Neuronal stem cell (in vitro differentiated cells): ENCODE data around the gene VWA8.

ENCODE experiments used
- DNase-seq: peaks from one replicate; pipeline ENCODE4 v3.0.0-alpha.2; 2013; ENCODE audit warnings: low spot score
- H2AFZ ChIP-seq: one replicate; pipeline ENCODE4 v1.6.1; 2013; ENCODE audit warnings: mild to moderate bottlenecking, low read length, inconsistent platforms
- H2AK5ac ChIP-seq: 2 replicates; pipeline ENCODE4 v1.6.1; 2013; ENCODE audit warnings: low read depth, mild to moderate bottlenecking, inconsistent platforms, low read length, moderate library complexity, mixed read lengths
- H2BK120ac ChIP-seq: 2 replicates; pipeline ENCODE4 v1.6.1; 2013; ENCODE audit warnings: low read depth, mild to moderate bottlenecking, inconsistent platforms, low read length, moderate library complexity, mixed read lengths
- H2BK12ac ChIP-seq: one replicate; pipeline ENCODE4 v1.6.1; 2013; ENCODE audit warnings: low read length, inconsistent platforms
- H2BK15ac ChIP-seq: 2 replicates; pipeline ENCODE4 v1.6.1; 2013; ENCODE audit warnings: mild to moderate bottlenecking, low read length, inconsistent platforms, mixed read lengths
- H2BK5ac ChIP-seq: one replicate; pipeline ENCODE4 v1.6.1; 2013; ENCODE audit warnings: inconsistent platforms, mild to moderate bottlenecking, low read length, moderate library complexity
- H3K14ac ChIP-seq: one replicate; pipeline ENCODE4 v1.6.1; 2013; ENCODE audit warnings: low read length, inconsistent platforms
- H3K18ac ChIP-seq: 2 replicates; pipeline ENCODE4 v1.6.1; 2013; ENCODE audit warnings: low read length, inconsistent platforms
- H3K23ac ChIP-seq: 2 replicates; pipeline ENCODE4 v1.6.1; 2013; ENCODE audit warnings: low read depth, mild to moderate bottlenecking, mixed read lengths, low read length, inconsistent platforms; ENCODE audit not compliant: poor library complexity
- H3K27ac ChIP-seq: replicated peaks from 3 replicates; pipeline ENCODE4 v1.5.1; 2013; ENCODE audit warnings: low read length, inconsistent platforms
- H3K27me3 ChIP-seq, 3 experiments: 2 replicates each; pipeline ENCODE4 v1.6.1; 2013; ENCODE audit warnings: low read length in 3 of 3, mild to moderate bottlenecking in 2 of 3, inconsistent platforms in 1 of 3, low read depth in 1 of 3, mixed read lengths in 1 of 3, moderate library complexity in 1 of 3; ENCODE audit not compliant: control insufficient read depth in 3 of 3, insufficient read depth in 3 of 3
- H3K36me3 ChIP-seq, 2 donors: replicated peaks in 1 of 2; 2 replicates each; pipeline ENCODE4 v1.6.1; 2013; ENCODE audit warnings: low read length in 2 of 2; ENCODE audit not compliant: control insufficient read depth in 2 of 2, insufficient read depth in 2 of 2
- H3K4ac ChIP-seq: 2 replicates; pipeline ENCODE4 v1.6.1; 2013; ENCODE audit warnings: inconsistent platforms, mild to moderate bottlenecking, low read length, moderate library complexity
- H3K4me1 ChIP-seq, 2 donors: 1 replicate in 1 of 2; 2 replicates in 1 of 2; pipeline ENCODE4 v1.6.1; 2013; ENCODE audit warnings: low read length in 2 of 2, low read depth in 1 of 2; ENCODE audit not compliant: control insufficient read depth in 2 of 2, insufficient read depth in 1 of 2
- H3K4me2 ChIP-seq: one replicate; pipeline ENCODE4 v1.6.1; 2013; ENCODE audit warnings: mild to moderate bottlenecking, low read length, inconsistent platforms; ENCODE audit not compliant: insufficient read depth, poor library complexity, severe bottlenecking
- H3K4me3 ChIP-seq, 2 donors: 2 replicates each; pipeline ENCODE4 v1.5.1; 2013; ENCODE audit warnings: low read length in 2 of 2, mild to moderate bottlenecking in 2 of 2, inconsistent platforms in 1 of 2, moderate library complexity in 1 of 2
- H3K79me1 ChIP-seq: one replicate; pipeline ENCODE4 v1.6.1; 2013; ENCODE audit warnings: low read depth, mild to moderate bottlenecking, inconsistent platforms, low read length, moderate library complexity
- H3K9ac ChIP-seq: one replicate; pipeline ENCODE4 v1.6.1; 2013; ENCODE audit warnings: mild to moderate bottlenecking, low read depth, low read length, inconsistent platforms; ENCODE audit not compliant: poor library complexity
- H3K9me3 ChIP-seq, 2 donors: replicated peaks in 1 of 2; 2 replicates each; pipeline versions ENCODE3 to v1.6.1; 2013; ENCODE audit warnings: low read length in 2 of 2, mild to moderate bottlenecking in 2 of 2, inconsistent platforms in 1 of 2, low read depth in 1 of 2, mixed read lengths in 1 of 2, moderate library complexity in 1 of 2; ENCODE audit not compliant: control insufficient read depth in 2 of 2, insufficient read depth in 1 of 2
- H4K8ac ChIP-seq: one replicate; pipeline ENCODE4 v1.6.1; 2013; ENCODE audit warnings: low read depth, mild to moderate bottlenecking, inconsistent platforms, low read length, moderate library complexity
- H4K91ac ChIP-seq: one replicate; pipeline ENCODE4 v1.6.1; 2013; ENCODE audit warnings: low read length, low read depth, mild to moderate bottlenecking, inconsistent platforms; ENCODE audit not compliant: poor library complexity
- WGBS, 2 donors: extraction: QIAGEN DNeasy Blood & Tissue Kit; methylation state at CpG; one replicate each; pipeline ENCODE4 v1.1.7; 2013; ENCODE audit warnings: missing lambda C conversion rate in 2 of 2, mixed read lengths in 1 of 2; ENCODE audit not compliant: insufficient read length in 2 of 2, insufficient replicate concordance in 1 of 2; ENCODE audit errors: extremely low coverage in 2 of 2; 5-methylcytosine and 5-hydroxymethylcytosine counted together

Gene VWA8

DNA sequence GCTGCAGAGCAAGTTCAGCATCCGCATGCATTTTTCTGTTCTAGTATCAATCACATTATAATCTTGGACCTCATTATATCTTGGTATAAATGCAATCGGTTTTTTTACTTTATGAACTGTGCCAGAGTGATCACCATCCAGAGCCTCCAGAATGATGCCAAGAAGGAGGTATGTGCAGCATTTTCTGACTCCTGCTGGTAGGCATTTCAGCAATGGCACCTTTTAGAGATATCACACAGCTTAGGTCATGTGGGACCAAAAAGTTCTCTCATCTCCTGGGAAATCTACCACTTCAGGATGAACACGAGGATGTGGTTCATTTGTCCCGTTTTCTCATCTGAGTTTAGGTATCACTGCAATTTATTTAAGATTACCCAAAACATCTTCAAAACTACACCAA, 220.4 kb downstream of the VWA8 start:
- no peak overlapping the region for H3K14ac ChIP-seq
- WGBS, 2 donors: no CpG with 5 or more reads among the region's 4 CpGs

DNA sequence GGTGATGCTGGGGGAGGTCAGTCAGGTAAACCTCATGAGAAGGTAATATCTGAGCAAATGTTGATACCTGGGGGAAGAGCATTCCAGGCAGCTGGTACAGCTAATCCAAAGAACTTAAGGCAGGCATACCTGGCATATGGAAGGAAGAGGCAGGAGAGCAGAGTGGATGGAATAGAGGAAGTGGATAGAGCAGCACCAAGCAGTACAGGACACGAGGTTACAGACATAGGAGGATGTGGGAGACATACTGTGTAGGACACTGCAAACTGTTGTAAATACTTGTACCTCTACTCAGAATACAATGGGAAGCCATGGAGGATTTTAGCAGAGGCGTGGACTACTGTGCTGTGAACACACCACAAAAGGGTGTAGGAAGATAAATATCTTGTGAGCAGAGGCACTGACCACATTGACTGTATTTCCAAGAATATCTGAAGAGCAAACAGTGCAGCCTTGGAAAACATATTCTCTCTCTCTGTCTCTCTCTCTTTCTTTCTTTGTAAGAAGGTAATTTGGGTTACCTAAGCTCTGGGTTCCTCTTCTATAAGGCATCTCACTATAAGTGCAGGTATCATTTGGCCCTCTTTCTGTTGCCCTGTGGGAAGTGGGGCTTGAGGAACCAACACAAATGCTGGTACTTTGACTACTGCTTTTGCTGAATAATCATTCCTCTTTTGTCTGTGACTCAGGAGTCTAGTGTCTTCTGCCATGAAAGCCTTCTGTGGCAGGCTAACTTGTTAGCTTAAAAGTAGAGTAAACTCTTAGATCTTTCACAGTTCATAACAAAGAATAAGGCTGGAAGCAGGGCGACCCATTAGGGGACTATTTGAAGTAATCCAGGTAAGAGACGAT, 238.0 kb downstream of the VWA8 start:
- Histone ChIP-seq H3K27ac (no peak overlapping the region), H2AK5ac (no peak overlapping the region), H3K4me2 (no peak overlapping the region), H3K27me3 (no peaks in the 10 kb centered on the region), H2BK5ac (no peak overlapping the region), H3K4me1 (no peaks in the 10 kb centered on the region), H4K8ac (no peak overlapping the region), H2BK120ac (no peak overlapping the region), H3K79me1 (no peaks in the 10 kb centered on the region), H3K4me3 (no peak overlapping the region), H3K4ac (no peak overlapping the region), H3K23ac (no peak overlapping the region), H2BK12ac (no peak overlapping the region), H2BK15ac (no peak overlapping the region), H3K9me3 (no peaks in the 10 kb centered on the region), H3K14ac (no peak overlapping the region), H3K36me3 (peaks cover 0 to 24% of the 10 kb centered on the region in 2 donors), H3K18ac (no peak overlapping the region), H3K9ac (no peak overlapping the region), H2AFZ (no peak overlapping the region), H4K91ac (no peak overlapping the region)
- no peak for DNase-seq
- WGBS, 2 donors: no CpG with 5 or more reads among the region's 4 CpGs

More for the DNA sequence above, 220.4 kb downstream of the VWA8 start:
- no peak overlapping the region for H2BK120ac ChIP-seq
- no peaks in the 10 kb centered on the region for H3K27me3 ChIP-seq
- H3K4me2 ChIP-seq: no peak overlapping the region
- H3K9ac ChIP-seq: no peak overlapping the region
- H4K91ac ChIP-seq: no peak overlapping the region
- H3K9me3 ChIP-seq: no peaks in the 10 kb centered on the region
- no peak overlapping the region for H3K18ac ChIP-seq
- no peak overlapping the region for H3K4ac ChIP-seq
- no peak overlapping the region for H2BK12ac ChIP-seq
- no peak overlapping the region for H3K27ac ChIP-seq
- H3K4me3 ChIP-seq: no peak overlapping the region
- no peaks in the 10 kb centered on the region for H3K36me3 ChIP-seq
- no peaks in the 10 kb centered on the region for H3K4me1 ChIP-seq
- H2AFZ ChIP-seq: no peak overlapping the region
- no peak overlapping the region for H4K8ac ChIP-seq
- DNase-seq: no peak
- no peak overlapping the region for H2BK15ac ChIP-seq
- H3K79me1 ChIP-seq: no peaks in the 10 kb centered on the region
- H2BK5ac ChIP-seq: no peak overlapping the region
- H3K23ac ChIP-seq: no peak overlapping the region
- H2AK5ac ChIP-seq: no peak overlapping the region

DNA sequence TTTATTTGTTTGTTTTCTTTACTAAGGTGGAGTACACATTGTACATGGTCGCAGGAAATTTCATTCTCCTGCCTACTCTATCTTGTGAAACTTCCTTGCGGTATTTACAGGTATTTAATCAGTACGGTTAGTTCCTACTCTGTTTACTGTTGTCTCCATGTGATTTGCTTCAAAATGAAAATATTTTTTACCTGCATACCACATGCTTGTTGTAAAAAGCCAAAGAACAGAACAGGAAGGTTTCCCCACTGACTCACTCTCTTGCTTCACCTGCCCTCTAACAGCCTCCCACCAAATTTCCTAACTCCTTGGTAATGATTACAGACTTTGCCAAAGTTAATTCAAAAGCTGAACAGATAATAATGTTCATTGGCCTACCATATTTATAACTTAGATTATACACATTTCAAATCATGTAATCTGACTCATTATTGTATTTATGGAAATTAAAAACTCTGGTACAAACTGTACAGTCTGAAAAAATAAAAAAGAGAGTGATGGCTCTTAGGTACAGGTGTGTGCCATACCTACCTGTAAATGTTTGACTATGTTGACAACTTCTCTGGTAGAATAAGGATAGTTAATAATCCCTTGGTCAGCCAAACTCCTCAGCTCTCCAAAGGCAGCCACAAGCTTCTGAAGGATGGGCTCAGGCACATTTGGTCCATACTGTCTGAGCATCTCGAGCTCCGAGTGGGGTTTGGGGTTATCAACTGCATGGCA, 239.9 kb downstream of the VWA8 start:
- Histone ChIP-seq H3K9me3 (no peaks in the 10 kb centered on the region), H3K36me3 (peaks cover 0 to 23% of the 10 kb centered on the region in 2 donors), H4K8ac (no peak overlapping the region), H2AFZ (no peak overlapping the region), H3K4me3 (no peak overlapping the region), H3K4ac (no peak overlapping the region), H4K91ac (no peak overlapping the region), H3K9ac (no peak overlapping the region), H2BK15ac (no peak overlapping the region), H3K4me1 (no peaks in the 10 kb centered on the region), H3K23ac (no peak overlapping the region), H2BK12ac (no peak overlapping the region), H3K18ac (no peak overlapping the region), H3K27ac (no peak overlapping the region), H2BK120ac (no peak overlapping the region), H3K79me1 (no peaks in the 10 kb centered on the region), H3K14ac (no peak overlapping the region), H3K4me2 (no peak overlapping the region), H2AK5ac (no peak overlapping the region), H2BK5ac (no peak overlapping the region), H3K27me3 (no peaks in the 10 kb centered on the region)
- no peak for DNase-seq
- no CpG with 5 or more reads among the region's 5 CpGs for WGBS, 2 donors

DNA sequence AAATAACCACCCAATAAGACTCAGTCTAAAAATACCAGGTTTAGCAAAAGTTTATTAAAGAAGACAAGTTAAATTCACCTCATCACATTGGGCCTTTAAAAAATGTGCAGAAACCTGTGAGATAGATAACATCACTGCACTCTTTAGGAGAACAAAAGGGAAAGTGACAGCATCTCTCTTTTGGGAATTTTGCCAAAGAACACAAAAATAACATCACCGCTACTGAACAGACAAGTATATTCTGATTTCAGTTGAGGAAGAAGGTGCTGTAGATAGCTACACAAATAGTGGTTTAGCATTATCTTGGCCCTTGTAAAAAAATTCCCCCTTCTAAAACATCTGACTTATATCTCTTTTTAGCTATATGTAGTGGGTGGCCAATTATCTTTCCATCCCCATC, 244.7 kb downstream of the VWA8 start:
- H3K27me3 ChIP-seq: no peaks in the 10 kb centered on the region
- no peak overlapping the region for H4K8ac ChIP-seq
- no peak overlapping the region for H2AFZ ChIP-seq
- H3K9ac ChIP-seq: no peak overlapping the region
- no peak overlapping the region for H2BK12ac ChIP-seq
- no CpG with 5 or more reads among the region's 1 CpG for WGBS, 2 donors
- DNase-seq: no peak
- H3K36me3 ChIP-seq: peaks cover 0 to 16% of the 10 kb centered on the region in 2 donors
- no peaks in the 10 kb centered on the region for H3K9me3 ChIP-seq
- no peak overlapping the region for H4K91ac ChIP-seq
- H2BK120ac ChIP-seq: no peak overlapping the region
- H3K79me1 ChIP-seq: no peaks in the 10 kb centered on the region
- H2BK5ac ChIP-seq: no peak overlapping the region
- H3K4ac ChIP-seq: no peak overlapping the region
- H3K4me1 ChIP-seq: peaks cover 0 to 1% of the 10 kb centered on the region in 2 donors
- H3K14ac ChIP-seq: no peak overlapping the region
- no peak overlapping the region for H3K18ac ChIP-seq
- no peak overlapping the region for H3K4me3 ChIP-seq
- no peak overlapping the region for H3K23ac ChIP-seq
- H3K27ac ChIP-seq: no peak overlapping the region
- no peak overlapping the region for H3K4me2 ChIP-seq
- no peak overlapping the region for H2AK5ac ChIP-seq
- no peak overlapping the region for H2BK15ac ChIP-seq
